ENCODE measurements around the gene NUP210. TPM values are rescaled to one million over a fixed set of nuclear protein-coding genes. Genes with fewer than 3 reads are reported as not detected.

The NUP210 gene
- total and polyA plus RNA-seq, 7 experiments from 2014 or later: 52.6 to 164 (median 138) TPM

- Mint-ChIP-seq H3K27me3 (peaks cover 0 to 31% (median 7%) of the 10 kb centered on the region in 5 donors), H3K9me3 (peaks cover 0 to 7% (median 0%) of the 10 kb centered on the region in 11 donors), H3K4me3 (no peak overlapping the region), H3K27ac (no peak overlapping the region), H3K4me1 (peaks cover 0 to 2% (median 0%) of the 10 kb centered on the region in 7 donors), H3K36me3 (no peaks in the 10 kb centered on the region)
- ChIA-PET POLR2A (no interaction called here), CTCF (no interaction called here)
- no peak for DNase-seq
- no peak for ATAC-seq
- Histone ChIP-seq H3K27ac (ENCODE audit: low read depth, low read length) (no peak overlapping the region), H3K36me3 (ENCODE audit: control insufficient read depth in 2 of 3, insufficient read depth in 3 of 3, low read length in 3 of 3) (no peaks in the 10 kb centered on the region), H3K9me3 (ENCODE audit: control insufficient read depth in 2 of 3, low read length in 3 of 3) (no peaks in the 10 kb centered on the region), H3K4me3 (ENCODE audit: low read length) (no peak overlapping the region), H3K27me3 (ENCODE audit: control insufficient read depth in 2 of 2, insufficient read depth in 2 of 2, low read length in 2 of 2) (no peaks in the 10 kb centered on the region), H3K4me1 (ENCODE audit: control insufficient read depth in 2 of 2, insufficient read depth in 2 of 2, low read length in 2 of 2) (no peaks in the 10 kb centered on the region)
- intact Hi-C loops (cut with micrococcal nuclease): no loop called here
Measured at GRCh38 chr3:13274551-13275332, 145.4 kb downstream of the NUP210 start.

- peaks cover 0 to 13% (median 0%) of the 10 kb centered on the region in 11 donors for H3K9me3 Mint-ChIP-seq
- no peak for DNase-seq
- no peaks in the 10 kb centered on the region for H3K9me3 ChIP-seq (ENCODE audit: control insufficient read depth in 2 of 3, low read length in 3 of 3)
- ChIA-PET POLR2A (no interaction called here), CTCF (no interaction called here)
- peaks cover 0 to 29% (median 6%) of the 10 kb centered on the region in 5 donors for H3K27me3 Mint-ChIP-seq
- ATAC-seq: no peak
- no peaks in the 10 kb centered on the region for H3K4me1 ChIP-seq (ENCODE audit: control insufficient read depth in 2 of 2, insufficient read depth in 2 of 2, low read length in 2 of 2)
- intact Hi-C loops (cut with micrococcal nuclease): no loop called here
- peaks cover 0 to 2% (median 0%) of the 10 kb centered on the region in 7 donors for H3K4me1 Mint-ChIP-seq
- H3K27me3 ChIP-seq (ENCODE audit: control insufficient read depth in 2 of 2, insufficient read depth in 2 of 2, low read length in 2 of 2): no peaks in the 10 kb centered on the region
- no peaks in the 10 kb centered on the region for H3K36me3 ChIP-seq (ENCODE audit: control insufficient read depth in 2 of 3, insufficient read depth in 3 of 3, low read length in 3 of 3)
- no peak overlapping the region for H3K27ac Mint-ChIP-seq
- no peak overlapping the region for H3K27ac ChIP-seq (ENCODE audit: low read depth, low read length)
- no peak overlapping the region for H3K4me3 ChIP-seq (ENCODE audit: low read length)
- H3K36me3 Mint-ChIP-seq: no peaks in the 10 kb centered on the region
- no peak overlapping the region for H3K4me3 Mint-ChIP-seq
Measured at GRCh38 chr3:13274125-13274524, 146.0 kb downstream of the NUP210 start.

- no peaks in the 10 kb centered on the region for H3K9me3 ChIP-seq (ENCODE audit: control insufficient read depth in 2 of 3, low read length in 3 of 3)
- ChIA-PET POLR2A (no interaction called here), CTCF (no interaction called here)
- DNase-seq: no peak
- H3K9me3 Mint-ChIP-seq: peaks cover 0 to 16% (median 0%) of the 10 kb centered on the region in 11 donors
- H3K4me1 ChIP-seq (ENCODE audit: control insufficient read depth in 2 of 2, insufficient read depth in 2 of 2, low read length in 2 of 2): no peaks in the 10 kb centered on the region
- no peaks in the 10 kb centered on the region for H3K27me3 ChIP-seq (ENCODE audit: control insufficient read depth in 2 of 2, insufficient read depth in 2 of 2, low read length in 2 of 2)
- H3K4me1 Mint-ChIP-seq: peaks cover 0 to 2% (median 0%) of the 10 kb centered on the region in 7 donors
- no peak overlapping the region for H3K27ac ChIP-seq (ENCODE audit: low read depth, low read length)
- H3K27me3 Mint-ChIP-seq: peaks cover 0 to 32% (median 6%) of the 10 kb centered on the region in 5 donors
- no peaks in the 10 kb centered on the region for H3K36me3 ChIP-seq (ENCODE audit: control insufficient read depth in 2 of 3, insufficient read depth in 3 of 3, low read length in 3 of 3)
- no peak for ATAC-seq
- intact Hi-C loops (cut with micrococcal nuclease): no loop called here
- no peak overlapping the region for H3K27ac Mint-ChIP-seq
- no peak overlapping the region for H3K4me3 Mint-ChIP-seq
- H3K36me3 Mint-ChIP-seq: peaks cover 0 to 4% (median 0%) of the 10 kb centered on the region in 5 donors
- H3K4me3 ChIP-seq (ENCODE audit: low read length): no peak overlapping the region
Measured at GRCh38 chr3:13273604-13274105, 146.5 kb downstream of the NUP210 start.

GRCh38 chr3:13272831-13273603 lies 147.1 kb downstream of the NUP210 start:
- intact Hi-C loops (cut with micrococcal nuclease): no loop called here
- no peak overlapping the region for H3K4me3 ChIP-seq (ENCODE audit: low read length)
- Mint-ChIP-seq H3K4me1 (peaks cover 0 to 2% (median 0%) of the 10 kb centered on the region in 7 donors), H3K27ac (no peak overlapping the region), H3K27me3 (peaks cover 0 to 36% (median 6%) of the 10 kb centered on the region in 5 donors), H3K4me3 (no peak overlapping the region), H3K9me3 (peaks cover 0 to 22% (median 0%) of the 10 kb centered on the region in 11 donors), H3K36me3 (peaks cover 0 to 8% (median 0%) of the 10 kb centered on the region in 5 donors)
- H3K9me3 ChIP-seq (ENCODE audit: control insufficient read depth in 2 of 3, low read length in 3 of 3): no peaks in the 10 kb centered on the region
- H3K27me3 ChIP-seq (ENCODE audit: control insufficient read depth in 2 of 2, insufficient read depth in 2 of 2, low read length in 2 of 2): no peaks in the 10 kb centered on the region
- ChIA-PET CTCF (no interaction called here), POLR2A (no interaction called here)
- no peak overlapping the region for H3K27ac ChIP-seq (ENCODE audit: low read depth, low read length)
- ATAC-seq: no peak
- DNase-seq: no peak
- H3K4me1 ChIP-seq (ENCODE audit: control insufficient read depth in 2 of 2, insufficient read depth in 2 of 2, low read length in 2 of 2): no peaks in the 10 kb centered on the region
- no peaks in the 10 kb centered on the region for H3K36me3 ChIP-seq (ENCODE audit: control insufficient read depth in 2 of 3, insufficient read depth in 3 of 3, low read length in 3 of 3)

- Mint-ChIP-seq H3K27me3 (peaks cover 0 to 32% (median 10%) of the 10 kb centered on the region in 5 donors), H3K36me3 (peaks cover 0 to 8% (median 0%) of the 10 kb centered on the region in 5 donors), H3K4me1 (peaks cover 0 to 2% (median 0%) of the 10 kb centered on the region in 7 donors), H3K4me3 (no peak overlapping the region), H3K27ac (no peak overlapping the region), H3K9me3 (peaks cover 0 to 22% (median 2%) of the 10 kb centered on the region in 11 donors)
- Histone ChIP-seq H3K4me3 (ENCODE audit: low read length) (no peak overlapping the region), H3K4me1 (ENCODE audit: control insufficient read depth in 2 of 2, insufficient read depth in 2 of 2, low read length in 2 of 2) (no peaks in the 10 kb centered on the region), H3K27ac (ENCODE audit: low read depth, low read length) (no peak overlapping the region), H3K36me3 (ENCODE audit: control insufficient read depth in 2 of 3, insufficient read depth in 3 of 3, low read length in 3 of 3) (no peaks in the 10 kb centered on the region), H3K9me3 (ENCODE audit: control insufficient read depth in 2 of 3, low read length in 3 of 3) (no peaks in the 10 kb centered on the region), H3K27me3 (ENCODE audit: control insufficient read depth in 2 of 2, insufficient read depth in 2 of 2, low read length in 2 of 2) (peaks cover 0 to 2% of the 10 kb centered on the region in 2 donors)
- CTCF ChIA-PET: no interaction called here
- POLR2A ChIA-PET: interaction anchor here (0.7 kb wide), 1 partner anchor 55 kb away, joined by 3 read pairs; no protein-coding TSS in a partner anchor
- DNase-seq (no peak), ATAC-seq (no peak)
- intact Hi-C loops (cut with micrococcal nuclease): no loop called here
Measured at GRCh38 chr3:13269711-13270378, 150.3 kb downstream of the NUP210 start.

- Histone ChIP-seq H3K27ac (ENCODE audit: low read depth, low read length) (no peak overlapping the region), H3K27me3 (ENCODE audit: control insufficient read depth in 2 of 2, insufficient read depth in 2 of 2, low read length in 2 of 2) (peaks cover 0 to 2% of the 10 kb centered on the region in 2 donors), H3K4me1 (ENCODE audit: control insufficient read depth in 2 of 2, insufficient read depth in 2 of 2, low read length in 2 of 2) (no peaks in the 10 kb centered on the region), H3K9me3 (ENCODE audit: control insufficient read depth in 2 of 3, low read length in 3 of 3) (no peaks in the 10 kb centered on the region), H3K36me3 (ENCODE audit: control insufficient read depth in 2 of 3, insufficient read depth in 3 of 3, low read length in 3 of 3) (no peaks in the 10 kb centered on the region), H3K4me3 (ENCODE audit: low read length) (no peak overlapping the region)
- CTCF ChIA-PET: no interaction called here
- ATAC-seq: no peak
- Mint-ChIP-seq H3K27ac (no peak overlapping the region), H3K4me1 (peaks cover 0 to 3% (median 3%) of the 10 kb centered on the region in 7 donors), H3K36me3 (peaks cover 0 to 8% (median 0%) of the 10 kb centered on the region in 5 donors), H3K4me3 (no peak overlapping the region), H3K27me3 (peaks cover 0 to 32% (median 10%) of the 10 kb centered on the region in 5 donors), H3K9me3 (peaks cover 0 to 22% (median 2%) of the 10 kb centered on the region in 11 donors)
- DNase-seq: no peak
- intact Hi-C loops (cut with micrococcal nuclease): no loop called here
- POLR2A ChIA-PET: interaction anchor here (0.7 kb wide), 1 partner anchor 56 kb away, joined by 3 read pairs; no protein-coding TSS in a partner anchor
Measured at GRCh38 chr3:13268961-13269441, 151.1 kb downstream of the NUP210 start.

Data from naive thymus-derived CD4-positive, alpha-beta T cell (primary cell).